ENCODE measurements around the gene UQCRC1.
"Not testable (repeated sequence)": the region's sequence is repeated elsewhere in the genome, so short reads cannot be mapped to it uniquely, and the experiment has no call there.

Gene UQCRC1

GRCh38 chr3:48552111-48552951 is 57.1 kb downstream of the UQCRC1 start:
- DNase-seq, result no peak

GRCh38 chr3:48551651-48552050 is 57.8 kb downstream of the UQCRC1 start:
- DNase-seq, result not testable (repeated sequence)
